GM18858 (cell line): ENCODE data around the gene SLC25A17.

Experiments used
- ATAC-seq: cut with Tn5 transposase; IDR thresholded peaks from one replicate; pipeline ENCODE4 v1.9.1; 2021; ENCODE audit not compliant: unreplicated experiment

SLC25A17 gene

GRCh38 chr22:40758390-40758789 lies 60.8 kb downstream of the SLC25A17 start:
- no peak for ATAC-seq

- no peak for ATAC-seq
Measured at GRCh38 chr22:40757071-40757470, 62.1 kb downstream of the SLC25A17 start.

- no peak for ATAC-seq
Measured at GRCh38 chr22:40753114-40753513, 66.0 kb downstream of the SLC25A17 start.

- ATAC-seq, result no peak
Measured at GRCh38 chr22:40751250-40751649, 67.9 kb downstream of the SLC25A17 start.

- ATAC-seq, result no peak
Measured at GRCh38 chr22:40749829-40750228, 69.3 kb downstream of the SLC25A17 start.

GRCh38 chr22:40748388-40749355 lies 70.5 kb downstream of the SLC25A17 start:
- no peak for ATAC-seq

- no peak for ATAC-seq
Measured at GRCh38 chr22:40747361-40747760, 71.8 kb downstream of the SLC25A17 start.

- ATAC-seq, result no peak
Measured at GRCh38 chr22:40746428-40747220, 72.5 kb downstream of the SLC25A17 start.

GRCh38 chr22:40743768-40744167 lies 75.4 kb downstream of the SLC25A17 start:
- no peak for ATAC-seq

GRCh38 chr22:40741116-40741515 lies 78.0 kb downstream of the SLC25A17 start:
- no peak for ATAC-seq

- no peak for ATAC-seq
Measured at GRCh38 chr22:40739721-40740120, 79.4 kb downstream of the SLC25A17 start.

GRCh38 chr22:40733919-40734318 lies 85.2 kb downstream of the SLC25A17 start:
- ATAC-seq, result no peak

GRCh38 chr22:40732999-40733292 lies 86.2 kb downstream of the SLC25A17 start:
- ATAC-seq, result no peak

GRCh38 chr22:40729284-40729683 lies 89.9 kb downstream of the SLC25A17 start:
- ATAC-seq, result no peak

- no peak for ATAC-seq
Measured at GRCh38 chr22:40728731-40729189, 90.4 kb downstream of the SLC25A17 start.

GRCh38 chr22:40727964-40728615 lies 91.1 kb downstream of the SLC25A17 start:
- no peak for ATAC-seq

- no peak for ATAC-seq
Measured at GRCh38 chr22:40727070-40727963, 91.8 kb downstream of the SLC25A17 start.

GRCh38 chr22:40726514-40726913 lies 92.6 kb downstream of the SLC25A17 start:
- no peak for ATAC-seq

- no peak for ATAC-seq
Measured at GRCh38 chr22:40723396-40723933, 95.7 kb downstream of the SLC25A17 start.

- ATAC-seq, result no peak
Measured at GRCh38 chr22:40721266-40721665, 97.9 kb downstream of the SLC25A17 start.
